Mucosa of stomach (tissue), 1 donor: Measurements from ENCODE around the gene RALGPS1.

Experiments
- H3K27me3 ChIP-seq: one replicate; pipeline ENCODE4 v1.7.0; 2013; ENCODE audit warnings: mild to moderate bottlenecking, low read length; ENCODE audit not compliant: control insufficient read depth, insufficient read depth
- H3K36me3 ChIP-seq: one replicate; pipeline ENCODE4 v1.7.0; 2013; ENCODE audit warnings: low read length; ENCODE audit not compliant: control insufficient read depth, insufficient read depth
- H3K4me1 ChIP-seq: one replicate; pipeline ENCODE4 v1.7.0; 2013; ENCODE audit warnings: mild to moderate bottlenecking, low read length; ENCODE audit not compliant: control insufficient read depth, insufficient read depth
- H3K4me3 ChIP-seq: one replicate; pipeline ENCODE4 v1.7.0; 2013; ENCODE audit warnings: low read length
- H3K9ac ChIP-seq: one replicate; pipeline ENCODE4 v1.7.0; 2013; ENCODE audit warnings: mild to moderate bottlenecking, low read length, moderate library complexity
- H3K9me3 ChIP-seq: one replicate; pipeline ENCODE4 v1.7.0; 2013; ENCODE audit warnings: mild to moderate bottlenecking, low read length, moderate library complexity; ENCODE audit not compliant: control insufficient read depth
- donor health status: Pancreatic carcinoma.

RALGPS1 gene

DNA sequence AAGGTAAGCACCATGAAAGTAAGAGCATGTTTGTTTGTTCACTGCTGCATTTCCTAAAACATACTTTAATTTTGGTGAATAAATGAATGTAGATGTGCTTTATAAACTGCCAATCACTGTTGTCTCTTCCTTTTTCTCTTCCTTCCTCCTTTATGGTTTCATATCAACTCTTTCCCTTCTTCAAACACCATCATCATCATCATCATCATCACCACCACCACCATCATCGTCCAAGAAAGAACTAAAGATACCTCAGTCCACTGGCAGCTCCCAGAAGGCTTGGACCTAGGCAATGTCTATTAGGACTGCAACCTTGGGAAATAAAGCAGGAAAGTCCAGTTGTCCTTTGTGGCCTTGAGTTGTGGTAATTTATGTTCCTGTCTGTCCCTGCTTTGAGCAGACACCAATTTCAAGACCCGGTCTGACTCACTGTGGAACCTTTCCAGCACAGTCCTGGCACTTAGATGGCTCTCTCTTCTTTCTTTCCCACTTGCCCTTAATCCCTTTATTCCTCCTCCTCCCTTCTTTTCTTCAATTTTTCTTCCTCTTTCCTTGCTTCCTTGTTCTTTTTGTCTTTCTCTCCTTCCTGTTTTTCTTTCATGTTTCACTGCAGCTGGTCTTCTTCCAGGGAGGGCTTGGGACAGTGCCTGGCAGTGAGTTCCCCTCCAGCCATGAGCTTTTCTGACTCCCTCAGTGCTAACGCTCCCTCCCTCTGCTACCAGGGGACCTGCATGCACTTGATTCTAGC lies 108.5 kb downstream of the RALGPS1 start:
- no peaks in the 10 kb centered on the region for H3K9me3 ChIP-seq
- no peaks in the 10 kb centered on the region for H3K36me3 ChIP-seq
- no peaks in the 10 kb centered on the region for H3K27me3 ChIP-seq
- H3K4me1 ChIP-seq, result peaks cover 5% of the 10 kb centered on the region
- H3K9ac ChIP-seq, result no peak overlapping the region
- no peak overlapping the region for H3K4me3 ChIP-seq

GRCh38 chr9:127025042-127025441 lies 110.5 kb downstream of the RALGPS1 start:
- Histone ChIP-seq H3K9ac (no peak overlapping the region), H3K9me3 (no peaks in the 10 kb centered on the region), H3K4me3 (no peak overlapping the region), H3K27me3 (no peaks in the 10 kb centered on the region), H3K4me1 (peaks cover 5% of the 10 kb centered on the region), H3K36me3 (no peaks in the 10 kb centered on the region)

- no peaks in the 10 kb centered on the region for H3K36me3 ChIP-seq
- H3K4me3 ChIP-seq, result no peak overlapping the region
- H3K9ac ChIP-seq, result no peak overlapping the region
- peaks cover 5% of the 10 kb centered on the region for H3K4me1 ChIP-seq
- no peaks in the 10 kb centered on the region for H3K27me3 ChIP-seq
- no peaks in the 10 kb centered on the region for H3K9me3 ChIP-seq
Measured at GRCh38 chr9:127027694-127028093, 113.1 kb downstream of the RALGPS1 start.

DNA sequence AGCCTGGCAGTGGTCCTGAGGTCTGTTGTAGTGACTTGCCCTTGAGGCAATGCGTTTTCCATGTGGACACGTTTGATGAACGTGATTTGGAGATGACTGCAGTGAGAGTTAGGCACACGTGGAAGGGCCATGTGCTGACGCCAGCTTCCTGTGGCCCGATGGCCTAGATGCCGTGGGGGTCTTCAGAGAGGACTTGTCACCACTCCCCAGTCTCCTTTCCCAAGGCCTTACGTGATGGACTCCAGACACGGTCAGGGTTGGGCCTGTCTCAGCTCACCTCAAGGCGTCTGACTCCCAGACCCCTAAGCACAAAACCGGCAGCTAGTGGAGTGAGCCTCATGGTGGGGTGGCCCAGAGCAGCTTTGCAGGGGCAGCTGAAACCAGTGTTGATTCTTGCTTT lies 115.0 kb downstream of the RALGPS1 start:
- H3K9ac ChIP-seq, result no peak overlapping the region
- no peaks in the 10 kb centered on the region for H3K27me3 ChIP-seq
- no peaks in the 10 kb centered on the region for H3K36me3 ChIP-seq
- H3K4me3 ChIP-seq, result no peak overlapping the region
- H3K4me1 ChIP-seq, result peaks cover 11% of the 10 kb centered on the region
- no peaks in the 10 kb centered on the region for H3K9me3 ChIP-seq

DNA sequence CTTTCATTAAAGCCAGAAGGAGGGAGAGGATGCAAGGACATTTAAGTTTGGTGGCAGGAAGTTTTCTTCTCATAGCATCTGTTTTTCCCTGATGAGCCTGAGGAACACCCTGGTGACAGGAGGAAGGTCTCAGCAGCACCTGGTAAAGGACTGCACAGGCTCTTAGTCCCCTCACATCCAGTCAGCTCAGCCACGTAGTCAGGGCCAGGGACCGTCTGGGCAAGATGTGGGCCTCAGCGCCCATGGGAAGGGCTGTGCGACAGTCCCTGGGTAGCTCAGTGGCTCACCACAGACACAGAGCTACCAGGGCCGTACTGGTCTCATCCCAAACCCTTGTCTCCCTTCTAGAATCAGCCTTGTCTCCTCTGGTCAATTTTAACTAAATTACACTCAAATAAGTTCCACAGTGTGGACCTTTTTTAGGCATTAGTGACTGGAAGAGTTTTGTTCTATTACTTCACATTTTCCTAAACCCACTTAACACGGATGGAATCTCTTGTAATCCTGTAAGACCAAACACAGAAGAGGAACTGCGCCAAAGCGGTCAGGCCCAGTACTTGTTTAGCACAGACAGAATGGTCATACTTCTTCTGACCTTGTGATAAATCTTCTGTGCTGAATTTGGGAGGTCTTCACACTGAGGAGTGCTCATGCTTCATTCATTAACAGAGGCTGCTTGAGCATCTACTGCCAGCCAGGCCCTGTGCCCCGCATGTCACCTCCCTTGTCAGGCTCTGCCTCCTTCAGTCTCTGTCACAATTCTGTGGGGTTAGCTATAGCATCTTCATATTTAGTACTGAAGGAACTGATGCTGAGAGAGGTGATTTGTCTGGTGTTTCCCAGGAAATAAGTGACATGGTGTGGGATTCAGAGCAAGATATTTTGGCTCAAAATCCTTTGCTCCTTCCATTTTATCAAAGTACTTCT lies 116.5 kb downstream of the RALGPS1 start:
- Histone ChIP-seq H3K4me3 (no peak overlapping the region), H3K9ac (no peak overlapping the region), H3K9me3 (no peaks in the 10 kb centered on the region), H3K4me1 (peaks cover 11% of the 10 kb centered on the region), H3K36me3 (no peaks in the 10 kb centered on the region), H3K27me3 (no peaks in the 10 kb centered on the region)

DNA sequence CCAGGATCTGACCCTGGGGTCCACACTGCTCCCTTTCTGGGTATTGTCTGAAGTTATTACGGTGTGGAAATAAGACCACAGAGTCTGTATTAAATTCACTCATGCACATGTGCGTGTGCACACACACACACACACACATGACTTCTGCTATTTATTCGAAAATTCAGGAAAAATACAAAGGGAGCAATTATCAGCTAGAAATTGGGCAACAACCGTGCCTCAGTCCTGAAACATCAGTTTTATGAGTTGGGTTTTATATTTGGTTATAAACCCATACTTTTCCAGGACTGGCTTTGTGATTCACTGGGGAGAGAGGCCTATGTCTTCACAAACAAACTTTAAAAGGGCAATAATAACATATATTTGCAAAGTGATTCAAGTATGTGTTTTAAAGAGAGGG lies 117.7 kb downstream of the RALGPS1 start:
- H3K4me1 ChIP-seq, result peaks cover 11% of the 10 kb centered on the region
- H3K27me3 ChIP-seq, result no peaks in the 10 kb centered on the region
- no peaks in the 10 kb centered on the region for H3K9me3 ChIP-seq
- no peaks in the 10 kb centered on the region for H3K36me3 ChIP-seq
- H3K9ac ChIP-seq, result no peak overlapping the region
- no peak overlapping the region for H3K4me3 ChIP-seq

- no peak overlapping the region for H3K9ac ChIP-seq
- H3K4me1 ChIP-seq, result peaks cover 11% of the 10 kb centered on the region
- no peak overlapping the region for H3K4me3 ChIP-seq
- no peaks in the 10 kb centered on the region for H3K27me3 ChIP-seq
- H3K36me3 ChIP-seq, result no peaks in the 10 kb centered on the region
- H3K9me3 ChIP-seq, result no peaks in the 10 kb centered on the region
Measured at GRCh38 chr9:127033061-127033460, 118.5 kb downstream of the RALGPS1 start.

DNA sequence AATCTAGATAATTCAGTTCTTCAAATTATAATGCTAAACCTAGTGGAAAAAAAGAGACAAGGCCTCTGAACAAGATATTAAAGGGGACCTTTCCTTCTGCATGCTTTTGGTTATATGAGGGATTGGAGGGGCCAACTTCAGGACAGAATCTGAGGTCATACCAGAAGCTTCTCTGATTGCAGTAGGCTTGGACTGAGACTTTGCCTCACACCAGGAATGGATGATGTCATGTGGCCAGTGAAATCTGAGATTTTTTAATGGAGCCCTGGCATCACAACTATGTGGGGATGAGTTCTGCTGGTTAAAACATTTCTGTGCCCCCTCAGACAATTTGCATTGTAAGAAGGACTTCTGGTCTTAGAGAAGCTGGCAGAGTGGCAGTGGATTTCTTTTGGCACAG lies 119.2 kb downstream of the RALGPS1 start:
- H3K9ac ChIP-seq, result no peak overlapping the region
- H3K4me3 ChIP-seq, result no peak overlapping the region
- no peaks in the 10 kb centered on the region for H3K36me3 ChIP-seq
- no peaks in the 10 kb centered on the region for H3K27me3 ChIP-seq
- H3K4me1 ChIP-seq, result peaks cover 11% of the 10 kb centered on the region
- no peaks in the 10 kb centered on the region for H3K9me3 ChIP-seq

GRCh38 chr9:127034691-127035090 lies 120.1 kb downstream of the RALGPS1 start:
- Histone ChIP-seq H3K9me3 (no peaks in the 10 kb centered on the region), H3K4me1 (peaks cover 11% of the 10 kb centered on the region), H3K9ac (no peak overlapping the region), H3K27me3 (no peaks in the 10 kb centered on the region), H3K36me3 (no peaks in the 10 kb centered on the region), H3K4me3 (no peak overlapping the region)

- no peak overlapping the region for H3K4me3 ChIP-seq
- H3K36me3 ChIP-seq, result no peaks in the 10 kb centered on the region
- H3K9ac ChIP-seq, result no peak overlapping the region
- no peaks in the 10 kb centered on the region for H3K27me3 ChIP-seq
- no peaks in the 10 kb centered on the region for H3K9me3 ChIP-seq
- peaks cover 11% of the 10 kb centered on the region for H3K4me1 ChIP-seq
Measured at GRCh38 chr9:127035423-127035822, 120.8 kb downstream of the RALGPS1 start.

GRCh38 chr9:127035948-127036347 lies 121.4 kb downstream of the RALGPS1 start:
- Histone ChIP-seq H3K36me3 (no peaks in the 10 kb centered on the region), H3K4me1 (peaks cover 11% of the 10 kb centered on the region), H3K4me3 (no peak overlapping the region), H3K9ac (no peak overlapping the region), H3K9me3 (no peaks in the 10 kb centered on the region), H3K27me3 (no peaks in the 10 kb centered on the region)

GRCh38 chr9:127036437-127036836 lies 121.9 kb downstream of the RALGPS1 start:
- Histone ChIP-seq H3K4me1 (peaks cover 11% of the 10 kb centered on the region), H3K4me3 (no peak overlapping the region), H3K9ac (no peak overlapping the region), H3K27me3 (no peaks in the 10 kb centered on the region), H3K9me3 (no peaks in the 10 kb centered on the region), H3K36me3 (no peaks in the 10 kb centered on the region)
